Dermis blood vessel endothelial cell (primary cell): ENCODE measurements around the gene MAPRE2. TPM values are rescaled to one million over a fixed set of nuclear protein-coding genes. Genes with fewer than 3 reads are reported as not detected.

Experiments
- DNase-seq: peaks from one replicate; pipeline ENCODE4 v3.0.0; 2010
- total RNA-seq: library from RNA; depleted of rRNA; stranded (reverse); fragments of >200 nt; gene quantifications from 2 replicates; pipeline ENCODE4 v1.2.3, GENCODE V29; 2014

Gene MAPRE2
- total RNA-seq, 1 donor from 2014 or later, result 29.8 TPM

GRCh38 chr18:35038881-35039491 is 2.2 kb upstream of the MAPRE2 start:
- DNase-seq, result peak; percentile 63

GRCh38 chr18:35040638-35040987 is 600 bp upstream of the MAPRE2 start:
- DNase-seq, result no peak

- no peak for DNase-seq
Measured at GRCh38 chr18:35041815-35042387, 688 bp downstream of the MAPRE2 start.

GRCh38 chr18:35042389-35043071 is 1.3 kb downstream of the MAPRE2 start:
- peak; percentile 73 for DNase-seq

GRCh38 chr18:35043207-35043606 is 2.0 kb downstream of the MAPRE2 start:
- DNase-seq, result peak; percentile 45

DNA sequence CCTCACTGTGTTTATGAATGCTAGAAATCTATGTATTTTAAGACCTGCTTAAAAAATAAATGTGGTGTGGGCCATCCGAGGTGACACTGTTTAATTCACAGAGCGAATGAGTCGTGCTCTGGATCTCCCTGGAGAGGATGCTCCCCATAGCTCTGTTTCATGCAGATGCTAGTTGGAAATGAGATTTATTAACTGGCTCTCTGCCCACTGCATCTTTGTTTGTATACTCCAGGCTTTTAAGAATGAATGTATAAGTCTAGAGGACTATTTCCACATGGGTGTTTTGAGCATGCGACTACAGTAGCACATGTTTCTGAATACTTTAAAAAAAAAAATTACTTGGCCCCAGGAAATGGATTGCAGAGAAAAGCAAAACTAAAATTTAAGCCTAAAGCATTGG is 3.9 kb downstream of the MAPRE2 start:
- peak; percentile 31 for DNase-seq

DNA sequence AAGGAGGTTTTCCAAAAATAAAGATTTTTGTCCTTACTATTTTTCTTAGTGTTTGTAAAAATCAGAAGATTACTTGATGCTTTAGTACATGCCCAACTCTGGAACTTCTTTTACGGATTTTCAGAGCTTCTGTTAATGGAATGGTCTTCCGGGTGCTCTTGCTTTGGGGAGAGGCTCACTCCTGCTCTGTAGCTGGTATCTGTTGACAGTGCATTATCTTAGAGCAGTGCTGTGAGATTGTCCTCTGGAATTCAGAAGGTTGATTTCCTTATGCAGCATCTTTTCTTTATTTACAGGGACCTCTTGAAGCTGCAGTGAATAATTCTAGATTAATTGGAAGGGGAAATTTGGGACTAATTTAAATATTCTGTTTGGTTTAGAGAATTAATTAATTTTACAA is 4.6 kb downstream of the MAPRE2 start:
- DNase-seq, result no peak

DNA sequence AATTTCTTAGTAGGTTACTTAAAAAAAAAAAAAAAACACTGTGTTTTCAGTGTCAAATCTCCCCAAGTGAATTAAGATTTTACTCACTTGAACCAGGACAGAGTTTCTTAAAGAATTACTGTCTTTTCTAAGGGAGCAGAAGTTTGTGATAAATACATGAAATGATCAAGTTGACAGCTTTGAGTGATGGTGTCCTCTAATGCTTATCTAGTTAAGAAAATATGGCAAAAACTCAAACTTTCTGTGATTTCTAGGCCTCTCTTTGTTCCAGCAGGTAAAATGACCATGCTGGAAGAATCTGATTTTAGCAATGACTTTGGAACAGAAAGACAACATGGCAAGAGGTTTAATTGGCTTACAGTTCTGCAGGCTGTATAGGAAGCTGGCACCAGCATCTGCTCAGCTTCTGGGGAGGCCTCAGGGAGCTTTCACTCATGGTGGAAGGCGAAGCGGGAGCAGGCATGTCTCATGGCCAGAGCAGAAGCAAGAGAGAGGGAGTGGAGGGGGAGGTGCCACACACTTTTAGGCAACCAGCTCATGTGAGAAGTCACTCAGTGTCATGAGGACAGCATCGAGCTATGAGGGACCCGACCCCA is 6.6 kb downstream of the MAPRE2 start:
- DNase-seq, result no peak

GRCh38 chr18:35049111-35050027 is 8.2 kb downstream of the MAPRE2 start:
- DNase-seq, result no peak

- DNase-seq, result no peak
Measured at GRCh38 chr18:35050028-35050546, 8.9 kb downstream of the MAPRE2 start.

- DNase-seq, result no peak
Measured at GRCh38 chr18:35050705-35051195, 9.5 kb downstream of the MAPRE2 start.

- DNase-seq, result no peak
Measured at GRCh38 chr18:35051641-35052377, 10.6 kb downstream of the MAPRE2 start.

DNA sequence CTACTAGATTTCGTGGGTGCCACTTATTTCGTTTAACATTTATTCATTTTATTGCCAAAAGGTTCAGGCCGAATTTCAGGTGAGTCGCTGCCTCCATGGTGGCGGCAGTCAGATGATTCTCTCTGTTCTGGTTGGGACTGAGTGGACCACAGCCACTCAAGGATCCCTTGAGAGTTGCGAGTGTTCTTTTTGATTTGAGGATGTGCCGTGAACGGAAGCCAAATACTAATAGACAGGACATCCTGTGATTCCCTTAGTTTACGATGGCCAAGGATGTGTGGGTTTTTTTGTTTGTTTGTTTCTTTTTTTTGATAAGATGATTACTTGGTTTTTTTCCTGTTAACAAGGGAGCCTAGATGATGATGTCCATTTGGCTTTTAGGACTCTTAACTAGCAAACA is 13.2 kb downstream of the MAPRE2 start:
- no peak for DNase-seq

DNA sequence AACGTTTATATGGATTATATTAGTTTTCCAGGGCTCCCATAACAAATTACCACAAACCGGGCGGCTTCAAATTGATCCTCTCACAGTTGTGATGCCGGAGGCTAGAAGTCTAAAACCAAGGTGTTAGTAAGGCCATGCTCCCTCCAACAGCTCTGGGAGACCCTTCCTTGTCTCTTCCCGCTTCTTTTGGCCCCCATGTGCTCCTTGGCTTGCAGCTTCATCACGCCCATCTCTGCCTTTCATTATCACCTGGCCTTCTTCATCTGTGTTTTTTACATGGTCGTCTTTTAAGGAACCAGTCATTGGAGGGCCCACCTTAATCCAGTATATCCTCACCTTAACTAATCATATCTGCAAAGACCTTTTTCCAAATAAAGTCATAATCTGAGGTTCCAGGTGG is 13.9 kb downstream of the MAPRE2 start:
- DNase-seq, result no peak

GRCh38 chr18:35055726-35056125 is 14.5 kb downstream of the MAPRE2 start:
- DNase-seq, result no peak

DNA sequence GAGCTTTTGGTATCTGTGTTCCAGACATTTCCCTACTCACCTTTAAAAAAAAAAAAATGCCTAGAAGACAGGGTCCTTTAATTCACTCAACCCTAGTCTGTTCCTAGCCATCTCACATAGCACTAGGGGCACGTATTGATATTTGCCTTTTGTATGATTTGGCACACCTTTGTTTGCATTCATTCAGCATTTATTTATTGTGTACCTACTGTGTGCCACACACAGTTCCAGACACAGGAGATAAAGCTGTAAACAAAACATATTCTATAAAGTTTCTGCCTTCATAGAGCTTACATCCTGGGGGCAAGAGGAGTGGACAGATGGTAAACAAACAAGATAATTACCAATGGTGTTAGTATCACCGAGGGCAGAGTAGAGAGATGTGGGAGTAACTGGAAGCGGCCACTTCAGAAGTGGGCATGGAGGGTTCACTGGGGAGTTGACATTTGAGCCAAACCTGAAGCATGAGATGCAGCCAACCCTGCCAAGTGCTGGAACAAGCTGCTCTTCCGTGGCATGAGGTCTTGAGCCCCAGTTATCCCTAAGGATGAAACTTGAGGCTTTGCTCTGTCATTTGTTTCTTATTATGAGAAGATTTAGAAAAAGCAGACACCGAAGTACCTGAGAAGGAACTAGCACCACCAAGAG is 18.2 kb downstream of the MAPRE2 start:
- DNase-seq, result no peak

- no peak for DNase-seq
Measured at GRCh38 chr18:35060122-35060815, 19.1 kb downstream of the MAPRE2 start.

- DNase-seq, result no peak
Measured at GRCh38 chr18:35061336-35061735, 20.1 kb downstream of the MAPRE2 start.

- no peak for DNase-seq
Measured at GRCh38 chr18:35061804-35062203, 20.6 kb downstream of the MAPRE2 start.

DNA sequence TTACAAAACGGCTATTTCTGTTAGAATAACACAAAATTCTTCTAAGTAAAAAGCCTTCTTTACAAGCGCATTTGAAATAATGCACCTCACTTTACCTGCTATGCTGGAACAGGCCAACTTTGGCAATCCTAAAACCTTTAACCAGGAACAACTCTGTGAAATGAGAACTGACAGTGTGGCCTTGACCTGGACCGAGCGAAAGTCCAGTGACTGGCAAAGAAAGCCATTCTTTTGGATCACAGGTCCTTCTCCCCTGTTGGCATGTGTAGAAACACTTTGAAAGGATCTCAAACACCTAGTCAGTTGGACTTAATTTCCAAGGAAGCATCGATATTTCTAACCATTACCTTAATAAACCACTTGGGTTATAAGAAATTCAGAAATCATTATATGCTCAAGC is 21.2 kb downstream of the MAPRE2 start:
- DNase-seq, result no peak
